GM21367 (cell line): Measurements from ENCODE around the gene ATAD2B.
"Not testable (repeated sequence)": the region's sequence is repeated elsewhere in the genome, so short reads cannot be mapped to it uniquely, and the experiment has no call there.

ENCODE experiments used
- ATAC-seq: cut with Tn5 transposase; IDR thresholded peaks from one replicate; pipeline ENCODE4 v1.9.1; 2021; ENCODE audit not compliant: unreplicated experiment

ATAD2B gene

GRCh38 chr2:23926750-23927571 lies at the start of gene ATAD2B:
Gene ATAD2B (minus strand): TSS chr2:23927123. CDS start chr2:23926770, 353 bp downstream.
- peak; percentile 54 for ATAC-seq

GRCh38 chr2:23967846-23968245 lies 40.9 kb upstream of the ATAD2B start:
- ATAC-seq: no peak

- ATAC-seq: no peak
These were observed 27.5 kb upstream of the ATAD2B start for GRCh38 chr2:23954325-23955014.

- ATAC-seq: no peak
These were observed 26.7 kb upstream of the ATAD2B start for GRCh38 chr2:23953625-23954024.

GRCh38 chr2:23952558-23952957 lies 25.6 kb upstream of the ATAD2B start:
- not testable (repeated sequence) for ATAC-seq

- no peak for ATAC-seq
These were observed 20.4 kb upstream of the ATAD2B start for GRCh38 chr2:23947350-23947749.

GRCh38 chr2:23944976-23945375 lies 18.1 kb upstream of the ATAD2B start:
- ATAC-seq: no peak

GRCh38 chr2:23944527-23944926 lies 17.6 kb upstream of the ATAD2B start:
- ATAC-seq: no peak

GRCh38 chr2:23943666-23944065 lies 16.7 kb upstream of the ATAD2B start:
- ATAC-seq: no peak

- no peak for ATAC-seq
These were observed 14.7 kb upstream of the ATAD2B start for GRCh38 chr2:23941644-23942043.

- ATAC-seq: peak; percentile 48
These were observed 14.0 kb upstream of the ATAD2B start for GRCh38 chr2:23940718-23941620.

- peak; percentile 56 for ATAC-seq
These were observed 13.2 kb upstream of the ATAD2B start, which contains the start of gene UBXN2A for GRCh38 chr2:23939987-23940717. Gene UBXN2A (plus strand): TSS chr2:23940463. CDS start chr2:23958315, 17,852 bp downstream.

- ATAC-seq: no peak
These were observed 7.3 kb upstream of the ATAD2B start for GRCh38 chr2:23934259-23934658.

- ATAC-seq: peak; percentile 24
These were observed 603 bp downstream of the ATAD2B start for GRCh38 chr2:23926290-23926749.

- peak; percentile 58 for ATAC-seq
These were observed 1.1 kb downstream of the ATAD2B start for GRCh38 chr2:23925702-23926289.

- ATAC-seq: no peak
These were observed 2.1 kb downstream of the ATAD2B start for GRCh38 chr2:23924589-23925359.

GRCh38 chr2:23918837-23919489 lies 8.0 kb downstream of the ATAD2B start:
- ATAC-seq: no peak

- ATAC-seq: no peak
These were observed 10.1 kb downstream of the ATAD2B start for GRCh38 chr2:23916727-23917405.
